GM18870 (cell line): ENCODE data around the gene GABPB2.
"Not testable (repeated sequence)": the region's sequence is repeated elsewhere in the genome, so short reads cannot be mapped to it uniquely, and the experiment has no call there.

Experiments used
- ATAC-seq: cut with Tn5 transposase; IDR thresholded peaks from one replicate; pipeline ENCODE4 v1.9.1; 2021; ENCODE audit warnings: moderate library complexity; ENCODE audit not compliant: unreplicated experiment

The GABPB2 gene

DNA sequence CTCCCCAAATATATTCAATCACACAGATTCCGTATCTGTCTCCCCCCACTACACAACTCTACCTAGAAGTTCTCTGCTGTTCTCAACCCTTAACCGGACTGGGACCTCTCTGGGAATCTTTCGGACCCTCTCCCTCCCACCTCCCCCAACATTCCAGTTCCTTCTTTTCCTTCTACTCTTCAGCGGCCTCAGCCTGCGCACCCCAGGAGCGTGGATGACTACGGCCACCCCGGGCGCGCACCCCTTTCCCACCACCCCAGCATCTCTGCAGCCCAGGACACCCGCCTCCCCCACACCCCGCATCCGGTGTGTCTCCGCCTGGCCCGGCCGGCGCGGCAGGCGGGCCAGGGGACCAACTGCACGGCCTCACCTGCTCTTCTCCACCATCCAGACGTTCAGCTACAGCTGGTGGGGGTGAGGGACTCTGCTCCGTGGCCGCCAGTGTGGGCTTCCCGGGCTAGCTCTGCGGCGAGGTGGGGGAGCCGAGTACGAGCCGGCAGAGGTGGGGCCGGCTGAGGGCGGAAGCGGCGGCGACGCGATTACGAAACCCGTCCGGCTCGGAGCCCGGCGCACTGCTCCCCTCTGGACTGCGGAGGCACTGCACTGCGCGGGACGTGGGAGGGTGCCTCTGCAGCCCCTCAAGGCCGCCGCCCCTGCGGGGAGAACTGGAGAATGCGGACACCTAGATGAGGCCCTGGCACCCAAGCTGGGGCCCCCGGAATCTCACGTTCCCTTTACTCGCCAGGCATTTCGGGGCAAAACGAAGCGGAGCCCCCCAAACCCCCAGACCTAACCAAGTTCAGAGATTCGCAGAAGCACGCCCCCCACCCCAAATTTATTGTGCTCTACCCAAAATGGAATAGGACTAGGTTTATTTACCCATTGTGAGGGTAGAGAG lies 11.2 kb upstream of the GABPB2 start, which contains the start of gene CDC42SE1:
Gene CDC42SE1 (minus strand): TSS at position 514 of the 898 bp plus-strand sequence. CDS start 3,892 bp downstream, outside the sequence.
- no peak for ATAC-seq

DNA sequence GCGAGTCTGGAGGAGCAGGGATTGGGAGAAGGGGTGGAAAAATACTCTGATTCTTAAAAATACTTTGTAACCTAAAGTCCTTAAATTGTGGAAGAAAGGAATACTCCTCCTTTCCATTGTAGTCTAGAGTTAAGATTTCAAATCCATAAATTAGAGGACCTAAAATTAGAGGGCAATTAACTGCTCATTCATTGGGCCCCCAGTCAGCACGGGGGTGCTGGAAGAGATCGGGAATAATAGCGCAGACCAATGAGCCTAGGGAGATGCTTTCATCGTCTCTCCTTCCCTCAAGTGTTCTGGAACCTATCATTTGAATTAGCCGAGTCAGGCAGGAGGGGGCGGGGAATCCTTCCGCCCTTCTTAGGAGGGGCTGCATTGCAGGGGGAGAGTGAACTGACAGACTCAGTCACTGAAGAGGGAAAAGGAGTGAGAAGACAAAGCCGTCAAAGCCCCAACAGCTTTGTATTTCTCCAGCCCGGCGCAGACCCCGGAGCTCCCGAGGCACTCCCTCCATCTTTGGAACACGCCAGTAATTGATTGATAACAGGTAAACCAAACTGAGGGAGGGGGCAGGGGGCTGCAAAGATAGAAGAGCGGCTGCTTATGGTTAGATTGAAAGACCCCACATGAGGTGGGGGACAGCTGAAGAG lies 10.4 kb upstream of the GABPB2 start, which contains the start of gene MLLT11:
Gene MLLT11 (plus strand): TSS at position 391 of the 650 bp plus-strand sequence. CDS start 6,828 bp downstream, outside the sequence.
- no peak for ATAC-seq

- no peak for ATAC-seq
These were observed 9.7 kb upstream of the GABPB2 start for GRCh38 chr1:151060657-151061421.

- no peak for ATAC-seq
These were observed 8.9 kb upstream of the GABPB2 start for GRCh38 chr1:151061704-151062103.

GRCh38 chr1:151062741-151063371 lies 7.7 kb upstream of the GABPB2 start:
- ATAC-seq = no peak

GRCh38 chr1:151065089-151065645 lies 5.4 kb upstream of the GABPB2 start:
- no peak for ATAC-seq

DNA sequence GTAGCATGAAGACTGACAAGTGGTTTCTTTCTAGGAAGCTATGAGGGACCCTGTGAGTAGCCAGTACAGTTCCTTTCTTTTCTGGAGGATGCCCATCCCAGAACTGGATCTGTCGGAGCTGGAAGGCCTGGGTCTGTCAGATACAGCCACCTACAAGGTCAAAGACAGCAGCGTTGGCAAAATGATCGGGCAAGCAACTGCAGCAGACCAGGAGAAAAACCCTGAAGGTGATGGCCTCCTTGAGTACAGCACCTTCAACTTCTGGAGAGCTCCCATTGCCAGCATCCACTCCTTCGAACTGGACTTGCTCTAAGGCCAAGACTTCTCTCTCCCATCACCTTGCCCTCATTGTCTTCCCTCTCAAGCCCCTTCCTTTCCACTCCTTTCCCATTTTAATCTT lies 3.4 kb upstream of the GABPB2 start:
- no peak for ATAC-seq

- no peak for ATAC-seq
These were observed 1.5 kb upstream of the GABPB2 start for GRCh38 chr1:151069103-151069486.

DNA sequence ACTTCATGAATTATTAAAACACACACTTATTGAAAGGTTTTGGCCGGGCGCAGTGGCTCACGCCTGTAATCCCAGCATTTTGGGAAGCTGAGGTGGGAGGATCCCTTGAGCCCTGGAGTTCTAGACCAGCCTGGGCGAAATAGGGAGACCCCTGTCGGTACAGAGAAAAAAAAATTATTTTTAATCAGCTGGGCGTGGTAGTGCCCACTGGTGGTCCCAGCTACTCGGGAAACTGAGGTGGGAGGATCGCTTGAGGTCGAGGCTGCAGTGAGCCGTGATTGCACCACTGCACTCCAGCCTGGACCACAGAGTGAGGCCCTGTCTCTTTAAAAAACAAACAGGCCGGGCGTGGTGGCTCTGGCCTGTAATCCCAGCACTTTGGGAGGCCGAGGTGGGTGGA lies 1.7 kb downstream of the GABPB2 start:
- ATAC-seq = no peak

GRCh38 chr1:151085953-151086559 lies 15.5 kb downstream of the GABPB2 start:
- ATAC-seq = no peak

DNA sequence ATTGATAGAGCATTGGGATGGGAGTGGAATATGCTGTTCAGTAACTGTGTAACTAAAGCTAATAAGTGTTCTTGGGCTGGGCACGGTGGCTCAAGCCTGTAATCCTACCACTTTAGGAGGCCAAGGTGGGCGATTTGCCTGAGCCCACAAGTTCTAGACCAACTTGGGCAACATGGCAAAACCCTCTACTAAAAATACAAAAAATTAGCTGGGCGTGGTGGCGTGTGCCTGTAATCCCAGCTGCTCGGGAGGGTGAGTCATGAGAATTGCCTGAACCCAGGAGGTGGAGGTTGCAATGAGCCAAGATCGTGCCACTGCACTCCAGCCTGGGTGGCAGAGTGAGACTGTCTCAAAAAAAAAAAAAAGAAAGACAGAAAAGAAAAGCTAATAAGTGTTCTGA lies 26.9 kb downstream of the GABPB2 start:
- ATAC-seq = not testable (repeated sequence)

DNA sequence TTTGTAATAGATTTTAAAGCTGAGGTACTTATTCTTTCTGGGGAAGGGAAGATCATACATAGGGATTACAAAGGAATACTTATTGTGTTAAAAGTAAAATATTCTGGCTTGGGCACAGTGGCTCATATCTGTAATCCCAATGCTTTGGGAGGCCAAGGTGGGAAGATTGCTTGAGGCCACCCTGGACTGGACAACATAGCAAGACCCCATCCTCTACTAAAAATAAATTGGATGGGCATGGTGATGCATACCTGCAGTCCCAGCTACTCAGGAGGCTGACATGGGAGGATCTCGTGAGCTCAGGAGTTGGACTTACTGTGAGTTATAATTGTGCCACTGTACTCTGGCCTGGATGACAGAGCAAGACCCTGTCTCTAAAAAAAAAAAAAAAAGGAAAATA lies 27.6 kb downstream of the GABPB2 start:
- ATAC-seq = no peak

GRCh38 chr1:151104630-151105029 lies 34.1 kb downstream of the GABPB2 start:
- ATAC-seq = no peak

- no peak for ATAC-seq
These were observed 36.3 kb downstream of the GABPB2 start for GRCh38 chr1:151106894-151107293.

GRCh38 chr1:151108331-151108730 lies 37.8 kb downstream of the GABPB2 start:
- ATAC-seq = no peak

DNA sequence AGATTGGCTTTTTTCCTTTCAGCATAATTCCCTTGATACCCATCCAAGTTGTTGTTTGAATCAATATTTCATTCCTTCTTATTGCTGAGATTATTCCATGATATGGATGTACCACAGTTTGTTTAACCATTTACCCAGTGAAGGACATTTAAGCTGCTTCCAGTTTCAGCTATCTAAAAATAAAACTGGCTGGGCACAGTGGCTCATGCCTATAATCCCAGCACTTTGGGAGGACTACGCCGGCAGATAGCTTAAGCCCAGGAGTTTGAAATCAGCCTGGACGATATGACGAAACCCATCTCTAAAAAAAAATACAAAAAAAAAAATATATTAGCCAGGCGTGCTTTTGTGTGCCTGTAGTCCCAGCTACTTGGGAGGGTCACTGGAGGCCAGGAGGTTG lies 43.3 kb downstream of the GABPB2 start:
- ATAC-seq = no peak

DNA sequence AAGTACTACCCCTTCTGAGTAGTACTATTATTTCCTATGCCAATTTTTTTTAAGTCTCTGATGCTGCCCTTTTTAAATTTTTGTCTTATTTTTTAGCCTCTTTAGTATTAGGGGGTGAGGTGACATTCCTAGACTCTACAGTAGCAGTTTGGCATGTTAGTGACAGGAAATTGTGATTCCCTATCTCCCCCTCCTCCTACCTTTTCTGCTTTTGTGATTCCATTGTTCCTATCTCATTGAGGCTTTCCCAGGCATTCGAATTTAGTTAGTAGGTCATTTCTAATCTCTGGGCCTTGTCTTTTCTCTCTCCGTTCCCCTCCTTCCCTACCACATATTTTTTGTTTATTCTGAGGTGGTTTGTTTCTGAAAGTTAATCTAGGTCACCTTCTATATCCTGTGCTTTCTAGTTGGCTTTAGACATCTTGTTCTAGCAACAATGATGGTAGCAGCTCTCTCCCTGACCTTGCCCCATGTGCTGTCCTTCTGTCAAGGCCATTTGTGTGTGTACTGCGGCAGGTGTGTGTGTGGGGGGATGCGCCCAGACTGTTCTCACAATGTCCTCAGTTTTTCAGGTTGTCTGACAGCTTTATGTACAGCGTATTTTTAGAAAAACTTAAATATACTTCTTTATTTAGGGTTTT lies 54.3 kb downstream of the GABPB2 start:
- ATAC-seq = no peak

DNA sequence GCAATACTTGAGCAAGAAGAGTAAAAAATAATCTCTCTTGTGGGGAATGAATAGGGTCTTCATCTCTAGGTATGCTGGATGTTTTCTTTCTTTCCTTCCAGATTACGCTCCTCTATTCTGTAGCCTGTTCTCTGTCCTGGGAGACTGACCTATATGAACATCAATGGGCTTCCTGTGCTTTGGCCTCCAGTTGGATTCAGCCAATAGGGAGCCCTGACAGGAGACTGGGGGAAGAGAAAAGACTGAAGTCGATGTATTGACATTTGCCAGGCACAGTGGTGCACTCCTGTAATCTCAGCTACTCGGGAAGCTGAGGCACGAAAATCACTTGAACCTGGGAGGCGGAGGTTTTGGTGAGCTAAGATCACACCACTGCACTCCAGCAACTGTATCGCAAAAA lies 58.2 kb downstream of the GABPB2 start:
- ATAC-seq = no peak

GRCh38 chr1:151130987-151131586 lies 60.5 kb downstream of the GABPB2 start:
- ATAC-seq = no peak
